Esophagus mucosa (tissue), 1 donor: Measurements from ENCODE around the gene TENM4. TPM values are rescaled to one million over a fixed set of nuclear protein-coding genes. Genes with fewer than 3 reads are reported as not detected.
"Not testable (repeated sequence)": the region's sequence is repeated elsewhere in the genome, so short reads cannot be mapped to it uniquely, and the experiment has no call there.

Experiments
- ATAC-seq: fragments of 200-7000 bp; cut with Tn5 transposase; one replicate; pipeline ENCODE4 v1.9.1; 2020
- total RNA-seq: library from RNA; stranded (reverse); gene quantifications from one replicate; pipeline ENCODE4 v1.2.4, GENCODE V29; 2023
- donor health status: DM: yes; HTN: yes; CAD: no.

The TENM4 gene
- total RNA-seq, 1 donor from 2014 or later: 21.8 TPM

GRCh38 chr11:78879094-78879980, 561.5 kb downstream of the TENM4 start:
- not testable (repeated sequence) for ATAC-seq

- no peak for ATAC-seq
These were observed 562.2 kb downstream of the TENM4 start for GRCh38 chr11:78878631-78879030.

GRCh38 chr11:78876676-78877075, 564.2 kb downstream of the TENM4 start:
- ATAC-seq: peak; percentile 89

GRCh38 chr11:78870655-78871054, 570.2 kb downstream of the TENM4 start:
- ATAC-seq: no peak

GRCh38 chr11:78869293-78869692, 571.5 kb downstream of the TENM4 start:
- ATAC-seq: no peak

- ATAC-seq: no peak
These were observed 572.3 kb downstream of the TENM4 start for GRCh38 chr11:78868563-78868962.

GRCh38 chr11:78860720-78861422, 580.0 kb downstream of the TENM4 start:
- ATAC-seq: no peak

GRCh38 chr11:78857688-78858087, 583.1 kb downstream of the TENM4 start:
- ATAC-seq: no peak

- no peak for ATAC-seq
These were observed 584.6 kb downstream of the TENM4 start for GRCh38 chr11:78856211-78856610.

GRCh38 chr11:78855116-78855515, 585.7 kb downstream of the TENM4 start:
- ATAC-seq: no peak

GRCh38 chr11:78853521-78853920, 587.3 kb downstream of the TENM4 start:
- ATAC-seq: no peak

GRCh38 chr11:78851878-78852586, 588.8 kb downstream of the TENM4 start:
- peak; percentile 33 for ATAC-seq

- no peak for ATAC-seq
These were observed 590.8 kb downstream of the TENM4 start for GRCh38 chr11:78850078-78850477.

GRCh38 chr11:78846269-78846668, 594.6 kb downstream of the TENM4 start:
- no peak for ATAC-seq

GRCh38 chr11:78845496-78845895, 595.3 kb downstream of the TENM4 start:
- ATAC-seq: no peak

GRCh38 chr11:78841456-78842060, 599.3 kb downstream of the TENM4 start:
- ATAC-seq: peak; percentile 38

- peak; percentile 73 for ATAC-seq
These were observed 600.2 kb downstream of the TENM4 start for GRCh38 chr11:78840623-78841022.

GRCh38 chr11:78840200-78840599, 600.6 kb downstream of the TENM4 start:
- no peak for ATAC-seq

- ATAC-seq: no peak
These were observed 602.4 kb downstream of the TENM4 start for GRCh38 chr11:78838417-78838816.

- ATAC-seq: peak; percentile 77
These were observed 605.2 kb downstream of the TENM4 start for GRCh38 chr11:78835646-78836045.

- no peak for ATAC-seq
These were observed 605.9 kb downstream of the TENM4 start for GRCh38 chr11:78834886-78835285.

GRCh38 chr11:78833237-78833636, 607.6 kb downstream of the TENM4 start:
- ATAC-seq: no peak
